Neuronal stem cell (in vitro differentiated cells): ENCODE measurements around the gene FXYD7.

ENCODE experiments used
- DNase-seq: peaks from one replicate; pipeline ENCODE4 v3.0.0-alpha.2; 2013; ENCODE audit warnings: low spot score
- H2AFZ ChIP-seq: one replicate; pipeline ENCODE4 v1.6.1; 2013; ENCODE audit warnings: mild to moderate bottlenecking, low read length, inconsistent platforms
- H2AK5ac ChIP-seq: 2 replicates; pipeline ENCODE4 v1.6.1; 2013; ENCODE audit warnings: low read depth, mild to moderate bottlenecking, inconsistent platforms, low read length, moderate library complexity, mixed read lengths
- H2BK120ac ChIP-seq: 2 replicates; pipeline ENCODE4 v1.6.1; 2013; ENCODE audit warnings: low read depth, mild to moderate bottlenecking, inconsistent platforms, low read length, moderate library complexity, mixed read lengths
- H2BK12ac ChIP-seq: one replicate; pipeline ENCODE4 v1.6.1; 2013; ENCODE audit warnings: low read length, inconsistent platforms
- H2BK15ac ChIP-seq: 2 replicates; pipeline ENCODE4 v1.6.1; 2013; ENCODE audit warnings: mild to moderate bottlenecking, low read length, inconsistent platforms, mixed read lengths
- H2BK5ac ChIP-seq: one replicate; pipeline ENCODE4 v1.6.1; 2013; ENCODE audit warnings: inconsistent platforms, mild to moderate bottlenecking, low read length, moderate library complexity
- H3K14ac ChIP-seq: one replicate; pipeline ENCODE4 v1.6.1; 2013; ENCODE audit warnings: low read length, inconsistent platforms
- H3K18ac ChIP-seq: 2 replicates; pipeline ENCODE4 v1.6.1; 2013; ENCODE audit warnings: low read length, inconsistent platforms
- H3K23ac ChIP-seq: 2 replicates; pipeline ENCODE4 v1.6.1; 2013; ENCODE audit warnings: low read depth, mild to moderate bottlenecking, mixed read lengths, low read length, inconsistent platforms; ENCODE audit not compliant: poor library complexity
- H3K27ac ChIP-seq: replicated peaks from 3 replicates; pipeline ENCODE4 v1.5.1; 2013; ENCODE audit warnings: low read length, inconsistent platforms
- H3K27me3 ChIP-seq, 3 experiments: 2 replicates each; pipeline ENCODE4 v1.6.1; 2013; ENCODE audit warnings: low read length in 3 of 3, mild to moderate bottlenecking in 2 of 3, inconsistent platforms in 1 of 3, low read depth in 1 of 3, mixed read lengths in 1 of 3, moderate library complexity in 1 of 3; ENCODE audit not compliant: control insufficient read depth in 3 of 3, insufficient read depth in 3 of 3
- H3K36me3 ChIP-seq, 2 donors: replicated peaks in 1 of 2; 2 replicates each; pipeline ENCODE4 v1.6.1; 2013; ENCODE audit warnings: low read length in 2 of 2; ENCODE audit not compliant: control insufficient read depth in 2 of 2, insufficient read depth in 2 of 2
- H3K4ac ChIP-seq: 2 replicates; pipeline ENCODE4 v1.6.1; 2013; ENCODE audit warnings: inconsistent platforms, mild to moderate bottlenecking, low read length, moderate library complexity
- H3K4me1 ChIP-seq, 2 donors: 1 replicate in 1 of 2; 2 replicates in 1 of 2; pipeline ENCODE4 v1.6.1; 2013; ENCODE audit warnings: low read length in 2 of 2, low read depth in 1 of 2; ENCODE audit not compliant: control insufficient read depth in 2 of 2, insufficient read depth in 1 of 2
- H3K4me2 ChIP-seq: one replicate; pipeline ENCODE4 v1.6.1; 2013; ENCODE audit warnings: mild to moderate bottlenecking, low read length, inconsistent platforms; ENCODE audit not compliant: insufficient read depth, poor library complexity, severe bottlenecking
- H3K4me3 ChIP-seq, 2 donors: 2 replicates each; pipeline ENCODE4 v1.5.1; 2013; ENCODE audit warnings: low read length in 2 of 2, mild to moderate bottlenecking in 2 of 2, inconsistent platforms in 1 of 2, moderate library complexity in 1 of 2
- H3K79me1 ChIP-seq: one replicate; pipeline ENCODE4 v1.6.1; 2013; ENCODE audit warnings: low read depth, mild to moderate bottlenecking, inconsistent platforms, low read length, moderate library complexity
- H3K9ac ChIP-seq: one replicate; pipeline ENCODE4 v1.6.1; 2013; ENCODE audit warnings: mild to moderate bottlenecking, low read depth, low read length, inconsistent platforms; ENCODE audit not compliant: poor library complexity
- H3K9me3 ChIP-seq, 2 donors: replicated peaks in 1 of 2; 2 replicates each; pipeline versions ENCODE3 to v1.6.1; 2013; ENCODE audit warnings: low read length in 2 of 2, mild to moderate bottlenecking in 2 of 2, inconsistent platforms in 1 of 2, low read depth in 1 of 2, mixed read lengths in 1 of 2, moderate library complexity in 1 of 2; ENCODE audit not compliant: control insufficient read depth in 2 of 2, insufficient read depth in 1 of 2
- H4K8ac ChIP-seq: one replicate; pipeline ENCODE4 v1.6.1; 2013; ENCODE audit warnings: low read depth, mild to moderate bottlenecking, inconsistent platforms, low read length, moderate library complexity
- H4K91ac ChIP-seq: one replicate; pipeline ENCODE4 v1.6.1; 2013; ENCODE audit warnings: low read length, low read depth, mild to moderate bottlenecking, inconsistent platforms; ENCODE audit not compliant: poor library complexity
- WGBS, 2 donors: extraction: QIAGEN DNeasy Blood & Tissue Kit; methylation state at CpG; one replicate each; pipeline ENCODE4 v1.1.7; 2013; ENCODE audit warnings: missing lambda C conversion rate in 2 of 2, mixed read lengths in 1 of 2; ENCODE audit not compliant: insufficient read length in 2 of 2, insufficient replicate concordance in 1 of 2; ENCODE audit errors: extremely low coverage in 2 of 2; 5-methylcytosine and 5-hydroxymethylcytosine counted together

FXYD7 gene

GRCh38 chr19:35107545-35107944 lies 35.5 kb upstream of the FXYD7 start:
- peaks cover 0 to 6% (median 0%) of the 10 kb centered on the region in 3 experiments for H3K27me3 ChIP-seq
- peaks cover 0 to 5% of the 10 kb centered on the region in 2 donors for H3K4me1 ChIP-seq
- no peak overlapping the region for H3K4me2 ChIP-seq
- H4K8ac ChIP-seq, result peak overlapping the region; percentile 4
- H3K18ac ChIP-seq, result no peak overlapping the region
- no peak overlapping the region for H3K14ac ChIP-seq
- H3K36me3 ChIP-seq, result no peaks in the 10 kb centered on the region
- no peaks in the 10 kb centered on the region for H3K79me1 ChIP-seq
- DNase-seq, result no peak
- H3K4ac ChIP-seq, result no peak overlapping the region
- no peak overlapping the region for H3K27ac ChIP-seq
- H3K4me3 ChIP-seq, result no peak overlapping the region
- H3K9me3 ChIP-seq, result no peaks in the 10 kb centered on the region
- no peak overlapping the region for H2BK12ac ChIP-seq
- H4K91ac ChIP-seq, result no peak overlapping the region
- no peak overlapping the region for H2BK120ac ChIP-seq
- WGBS, 2 donors, result no CpG with 5 or more reads among the region's 5 CpGs
- no peak overlapping the region for H3K9ac ChIP-seq
- no peak overlapping the region for H2BK15ac ChIP-seq
- H2AFZ ChIP-seq, result no peak overlapping the region
- H2BK5ac ChIP-seq, result no peak overlapping the region
- no peak overlapping the region for H3K23ac ChIP-seq
- no peak overlapping the region for H2AK5ac ChIP-seq

GRCh38 chr19:35108730-35109129 lies 34.3 kb upstream of the FXYD7 start:
- H4K8ac ChIP-seq, result no peak overlapping the region
- no peaks in the 10 kb centered on the region for H3K9me3 ChIP-seq
- H3K36me3 ChIP-seq, result no peaks in the 10 kb centered on the region
- peak overlapping the region; percentile 97 for H2BK120ac ChIP-seq
- no peak overlapping the region for H2AFZ ChIP-seq
- no peak for DNase-seq
- H3K4me1 ChIP-seq, result peaks cover 0 to 5% of the 10 kb centered on the region in 2 donors
- H3K18ac ChIP-seq, result peak overlapping the region; percentile 87
- no peak overlapping the region for H3K4me2 ChIP-seq
- H2BK12ac ChIP-seq, result peak overlapping the region; percentile 99
- H2BK15ac ChIP-seq, result peak overlapping the region; percentile 69
- H3K4ac ChIP-seq, result peak overlapping the region; percentile 56
- H3K23ac ChIP-seq, result peak overlapping the region; percentile 75
- H3K4me3 ChIP-seq, result no peak overlapping the region
- no peak overlapping the region for H3K14ac ChIP-seq
- no peak overlapping the region for H4K91ac ChIP-seq
- H3K27me3 ChIP-seq, result peaks cover 0 to 6% (median 0%) of the 10 kb centered on the region in 3 experiments
- peak overlapping the region; percentile 92 for H2AK5ac ChIP-seq
- WGBS, 2 donors, result no CpG with 5 or more reads among the region's 11 CpGs
- no peak overlapping the region for H3K9ac ChIP-seq
- H3K27ac ChIP-seq, result no peak overlapping the region
- H2BK5ac ChIP-seq, result no peak overlapping the region
- H3K79me1 ChIP-seq, result no peaks in the 10 kb centered on the region

DNA sequence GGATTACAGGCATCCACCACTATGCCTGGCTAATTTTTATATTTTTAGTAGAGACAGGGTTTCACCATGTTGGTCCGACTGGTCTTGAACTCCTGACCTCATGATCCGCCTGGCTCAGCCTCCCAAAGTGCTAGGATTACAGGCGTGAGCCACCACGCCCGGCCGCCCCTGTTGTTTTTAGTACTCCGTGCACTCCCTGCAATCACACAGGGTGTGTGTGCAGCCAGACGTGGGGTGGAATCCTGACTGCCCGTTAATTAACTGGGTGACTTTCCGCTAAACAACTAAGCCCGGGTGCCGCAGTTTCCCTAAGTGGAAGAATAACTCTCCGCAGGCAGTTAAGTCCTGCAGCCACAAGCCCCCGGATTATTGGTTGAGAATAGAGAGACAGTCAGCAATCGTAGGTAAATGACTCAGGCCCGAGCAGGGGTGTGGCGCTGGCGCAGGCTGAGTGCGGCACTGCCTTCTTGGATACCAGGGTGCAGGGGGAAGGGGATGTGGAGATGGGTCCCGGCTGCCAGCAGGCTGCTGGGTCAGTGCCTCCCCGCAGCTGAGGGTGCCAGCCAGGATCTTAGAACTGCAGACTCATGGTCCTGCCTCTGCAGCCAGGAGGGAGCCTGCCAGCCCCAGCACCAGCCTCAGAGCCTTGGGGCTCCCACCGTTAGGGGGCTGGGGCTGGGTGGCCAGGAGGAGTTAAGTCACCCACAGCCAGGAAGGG lies 33.5 kb upstream of the FXYD7 start:
- H2BK120ac ChIP-seq, result no peak overlapping the region
- no peak overlapping the region for H3K4ac ChIP-seq
- H2BK12ac ChIP-seq, result no peak overlapping the region
- no CpG with 5 or more reads among the region's 22 CpGs for WGBS, 2 donors
- H3K4me2 ChIP-seq, result no peak overlapping the region
- H3K18ac ChIP-seq, result peak overlapping the region; percentile 53
- no peak overlapping the region for H4K8ac ChIP-seq
- no peak overlapping the region for H3K14ac ChIP-seq
- no peaks in the 10 kb centered on the region for H3K9me3 ChIP-seq
- no peak overlapping the region for H3K23ac ChIP-seq
- peaks cover 0 to 6% (median 0%) of the 10 kb centered on the region in 3 experiments for H3K27me3 ChIP-seq
- H2BK15ac ChIP-seq, result no peak overlapping the region
- H3K27ac ChIP-seq, result no peak overlapping the region
- H3K36me3 ChIP-seq, result no peaks in the 10 kb centered on the region
- no peaks in the 10 kb centered on the region for H3K79me1 ChIP-seq
- H2AK5ac ChIP-seq, result no peak overlapping the region
- H3K4me1 ChIP-seq, result peaks cover 0 to 5% of the 10 kb centered on the region in 2 donors
- no peak for DNase-seq
- no peak overlapping the region for H3K9ac ChIP-seq
- H2BK5ac ChIP-seq, result no peak overlapping the region
- no peak overlapping the region for H2AFZ ChIP-seq
- H3K4me3 ChIP-seq, result no peak overlapping the region
- H4K91ac ChIP-seq, result no peak overlapping the region

GRCh38 chr19:35110974-35111373 lies 32.1 kb upstream of the FXYD7 start:
- Histone ChIP-seq H3K79me1 (no peaks in the 10 kb centered on the region), H3K9ac (no peak overlapping the region), H3K4me2 (no peak overlapping the region), H2BK120ac (no peak overlapping the region), H3K4me3 (no peak overlapping the region), H3K36me3 (no peaks in the 10 kb centered on the region), H2BK15ac (no peak overlapping the region), H4K91ac (no peak overlapping the region), H4K8ac (no peak overlapping the region), H2BK5ac (no peak overlapping the region), H3K27ac (no peak overlapping the region), H2AFZ (no peak overlapping the region), H3K14ac (no peak overlapping the region), H2BK12ac (no peak overlapping the region), H3K4me1 (peaks cover 0 to 14% of the 10 kb centered on the region in 2 donors), H2AK5ac (no peak overlapping the region), H3K23ac (no peak overlapping the region), H3K9me3 (no peaks in the 10 kb centered on the region), H3K18ac (no peak overlapping the region), H3K4ac (no peak overlapping the region), H3K27me3 (peaks cover 0 to 6% (median 0%) of the 10 kb centered on the region in 3 experiments)
- DNase-seq, result no peak
- no CpG with 5 or more reads among the region's 9 CpGs for WGBS, 2 donors
